Measurements from ENCODE around the gene ANKRD37. TPM values are rescaled to one million over a fixed set of nuclear protein-coding genes. Genes with fewer than 3 reads are reported as not detected.

The ANKRD37 gene
- total and polyA plus RNA-seq, 9 of the 15 experiments (the other 6 are each of a cell fraction or from before 2014, with no cell fraction given) = 1.3 to 53.7 (median 3.6) TPM

GRCh38 chr4:185346975-185347601, 49.6 kb upstream of the ANKRD37 start (continued):
- no peak for TF ChIP-seq ZBTB40 (IDR thresholded peaks at IDR 0.05)
- TF ChIP-seq ZBTB40 (CRISPR knock-in tag; IDR thresholded peaks at IDR 0.05) = no peak

Measured in K562 (cell line).